NCI-H345 treated with DMSO at 0.1 percent for 48 hours (cell line): ENCODE measurements around the gene AVPR1B.

ENCODE experiments used
- DNase-seq: peaks from one replicate; lab custom pipeline; 2025; ENCODE audit not compliant: unreplicated experiment; lab: John Stamatoyannopoulos, UW

AVPR1B gene

GRCh38 chr1:206117151-206117948 is at the start of gene AVPR1B:
TSS of gene AVPR1B (minus strand) at chr1:206117388. CDS start at chr1:206116890, 498 bp downstream.
- DNase-seq, result peak; percentile 50

GRCh38 chr1:206145771-206146290 is 28.6 kb upstream of the AVPR1B start:
- DNase-seq, result no peak

GRCh38 chr1:206144605-206145004 is 27.4 kb upstream of the AVPR1B start:
- DNase-seq, result peak; percentile 1

- DNase-seq, result no peak
These were observed 26.5 kb upstream of the AVPR1B start for GRCh38 chr1:206143537-206144172.

GRCh38 chr1:206142770-206143169 is 25.6 kb upstream of the AVPR1B start:
- no peak for DNase-seq

GRCh38 chr1:206142011-206142410 is 24.8 kb upstream of the AVPR1B start:
- no peak for DNase-seq

GRCh38 chr1:206136241-206136640 is 19.1 kb upstream of the AVPR1B start:
- no peak for DNase-seq

GRCh38 chr1:206135248-206135647 is 18.1 kb upstream of the AVPR1B start:
- DNase-seq, result no peak

GRCh38 chr1:206133751-206134415 is 16.7 kb upstream of the AVPR1B start:
- no peak for DNase-seq

GRCh38 chr1:206131037-206131436 is 13.8 kb upstream of the AVPR1B start:
- DNase-seq, result no peak

- DNase-seq, result no peak
These were observed 11.0 kb upstream of the AVPR1B start for GRCh38 chr1:206128196-206128595.

GRCh38 chr1:206127336-206127735 is 10.1 kb upstream of the AVPR1B start:
- DNase-seq, result no peak

- DNase-seq, result no peak
These were observed 8.2 kb upstream of the AVPR1B start for GRCh38 chr1:206125346-206125745.

GRCh38 chr1:206122686-206123085 is 5.5 kb upstream of the AVPR1B start:
- no peak for DNase-seq

- no peak for DNase-seq
These were observed 4.1 kb upstream of the AVPR1B start for GRCh38 chr1:206121269-206121668.

GRCh38 chr1:206120406-206120805 is 3.2 kb upstream of the AVPR1B start:
- no peak for DNase-seq

GRCh38 chr1:206116873-206117150 is 376 bp downstream of the AVPR1B start:
- DNase-seq, result no peak

- DNase-seq, result no peak
These were observed 856 bp downstream of the AVPR1B start for GRCh38 chr1:206116191-206116872.

- DNase-seq, result no peak
These were observed 1.4 kb downstream of the AVPR1B start for GRCh38 chr1:206115791-206116190.

- no peak for DNase-seq
These were observed 2.2 kb downstream of the AVPR1B start for GRCh38 chr1:206114692-206115640.
